Measurements from ENCODE around the gene ELF1.

DNA sequence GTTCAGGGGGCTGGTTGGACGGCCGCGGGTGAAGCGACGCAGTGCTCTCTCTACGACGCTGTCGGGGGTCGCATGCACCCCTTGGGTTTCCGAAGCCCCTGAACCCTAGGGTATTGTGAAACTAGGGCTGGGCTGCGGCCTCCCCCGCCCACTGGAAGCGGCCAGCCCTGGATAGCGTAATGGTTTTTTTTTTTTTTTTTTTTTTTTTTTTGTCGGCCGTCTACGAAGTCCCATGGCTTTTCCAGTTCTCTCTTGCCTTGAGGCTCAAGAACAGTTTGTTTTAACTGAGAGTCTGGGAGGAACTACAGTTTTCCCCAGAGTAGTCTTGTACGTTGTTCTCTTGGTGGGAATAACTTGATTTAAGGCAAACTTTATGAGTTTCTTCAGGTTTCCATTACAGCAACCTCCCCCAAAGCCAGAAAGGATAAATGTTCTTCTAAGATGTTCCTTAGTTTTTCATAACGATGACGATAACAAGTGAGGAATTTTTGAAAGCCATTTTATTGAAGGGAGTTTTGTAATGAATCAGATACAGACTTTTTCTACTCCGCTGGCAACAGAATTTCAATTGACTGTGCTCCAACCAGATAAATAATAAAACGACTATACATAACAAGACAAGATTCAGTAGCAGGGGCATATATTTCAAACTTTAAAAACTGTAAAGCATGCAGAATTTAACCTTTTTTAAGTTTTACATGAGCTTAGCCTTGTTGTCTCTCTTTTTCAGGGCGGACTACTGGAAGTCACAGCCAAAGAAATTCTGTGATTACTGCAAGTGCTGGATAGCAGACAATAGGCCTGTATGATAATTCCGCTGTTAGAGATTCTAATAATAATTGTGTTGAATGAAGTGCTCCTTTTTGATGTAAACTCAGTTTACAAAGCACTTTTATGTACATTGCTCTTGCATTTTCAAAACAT lies 43.1 kb upstream of the ELF1 start:
- TF ChIP-seq, protein P1, sequence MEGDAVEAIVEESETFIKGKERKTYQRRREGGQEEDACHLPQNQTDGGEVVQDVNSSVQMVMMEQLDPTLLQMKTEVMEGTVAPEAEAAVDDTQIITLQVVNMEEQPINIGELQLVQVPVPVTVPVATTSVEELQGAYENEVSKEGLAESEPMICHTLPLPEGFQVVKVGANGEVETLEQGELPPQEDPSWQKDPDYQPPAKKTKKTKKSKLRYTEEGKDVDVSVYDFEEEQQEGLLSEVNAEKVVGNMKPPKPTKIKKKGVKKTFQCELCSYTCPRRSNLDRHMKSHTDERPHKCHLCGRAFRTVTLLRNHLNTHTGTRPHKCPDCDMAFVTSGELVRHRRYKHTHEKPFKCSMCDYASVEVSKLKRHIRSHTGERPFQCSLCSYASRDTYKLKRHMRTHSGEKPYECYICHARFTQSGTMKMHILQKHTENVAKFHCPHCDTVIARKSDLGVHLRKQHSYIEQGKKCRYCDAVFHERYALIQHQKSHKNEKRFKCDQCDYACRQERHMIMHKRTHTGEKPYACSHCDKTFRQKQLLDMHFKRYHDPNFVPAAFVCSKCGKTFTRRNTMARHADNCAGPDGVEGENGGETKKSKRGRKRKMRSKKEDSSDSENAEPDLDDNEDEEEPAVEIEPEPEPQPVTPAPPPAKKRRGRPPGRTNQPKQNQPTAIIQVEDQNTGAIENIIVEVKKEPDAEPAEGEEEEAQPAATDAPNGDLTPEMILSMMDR (conservative IDR thresholded peaks at IDR 0.05; ENCODE audit: low read depth, low read length) = no peak
- TF ChIP-seq BHLHE40 (IDR thresholded peaks at IDR 0.05; ENCODE audit: low read depth, low read length) = no peak
- no peak for TF ChIP-seq POLR2A (IDR thresholded peaks at IDR 0.05; ENCODE audit: low read depth, low read length)
- 0 out of 2 replicates have a peak, but pooled peaks have one; percentile 3 for TF ChIP-seq RAD21 (IDR thresholded peaks at IDR 0.05; ENCODE audit: low read length)
- no peak for TF ChIP-seq MXI1 (IDR thresholded peaks at IDR 0.05; ENCODE audit: borderline replicate concordance, low read depth, low read length)
- TF ChIP-seq MAFK (IDR thresholded peaks at IDR 0.05; ENCODE audit: low read depth, low read length) = no peak
